NCI-H774 (cell line): ENCODE results near the gene GRIK1.

ENCODE experiments used
- DNase-seq: peaks from one replicate; lab custom pipeline; 2025; lab: John Stamatoyannopoulos, UW

Gene GRIK1

GRCh38 chr21:29642551-29643245, 297.1 kb downstream of the GRIK1 start:
- no peak for DNase-seq

- DNase-seq = no peak
Measured at GRCh38 chr21:29641635-29642550, 297.9 kb downstream of the GRIK1 start.

GRCh38 chr21:29641001-29641634, 298.7 kb downstream of the GRIK1 start:
- no peak for DNase-seq

- no peak for DNase-seq
Measured at GRCh38 chr21:29640080-29640508, 299.7 kb downstream of the GRIK1 start.

- DNase-seq = no peak
Measured at GRCh38 chr21:29639366-29640079, 300.3 kb downstream of the GRIK1 start.

- DNase-seq = no peak
Measured at GRCh38 chr21:29638761-29639327, 301.0 kb downstream of the GRIK1 start.

GRCh38 chr21:29638138-29638537, 301.7 kb downstream of the GRIK1 start:
- DNase-seq = no peak

- DNase-seq = no peak
Measured at GRCh38 chr21:29637553-29637952, 302.2 kb downstream of the GRIK1 start.

GRCh38 chr21:29637134-29637533, 302.7 kb downstream of the GRIK1 start:
- DNase-seq = no peak

GRCh38 chr21:29634418-29634817, 305.4 kb downstream of the GRIK1 start:
- DNase-seq = no peak

- no peak for DNase-seq
Measured at GRCh38 chr21:29633756-29634155, 306.0 kb downstream of the GRIK1 start.

- DNase-seq = no peak
Measured at GRCh38 chr21:29630441-29630840, 309.4 kb downstream of the GRIK1 start.

GRCh38 chr21:29627905-29628304, 311.9 kb downstream of the GRIK1 start:
- no peak for DNase-seq

- no peak for DNase-seq
Measured at GRCh38 chr21:29626801-29627470, 312.9 kb downstream of the GRIK1 start.

- DNase-seq = no peak
Measured at GRCh38 chr21:29625990-29626389, 313.8 kb downstream of the GRIK1 start.

- DNase-seq = no peak
Measured at GRCh38 chr21:29624776-29625175, 315.0 kb downstream of the GRIK1 start.

GRCh38 chr21:29621525-29621924, 318.3 kb downstream of the GRIK1 start:
- DNase-seq = no peak

GRCh38 chr21:29616209-29616751, 323.5 kb downstream of the GRIK1 start:
- DNase-seq = no peak

- no peak for DNase-seq
Measured at GRCh38 chr21:29613877-29614276, 325.9 kb downstream of the GRIK1 start.

- no peak for DNase-seq
Measured at GRCh38 chr21:29613021-29613420, 326.8 kb downstream of the GRIK1 start.
